DND-41 (cell line): ENCODE measurements around the gene MVK.

Experiments
- ATAC-seq: fragments of 200-7000 bp; cut with Tn5 transposase; 3 replicates; pipeline ENCODE4 v1.9.1; 2021; ENCODE audit warnings: low read depth; ENCODE audit not compliant: insufficient read depth
- DNase-seq: peaks from one replicate; pipeline ENCODE4 v3.0.0-alpha.2; 2020
- H2AFZ ChIP-seq: 2 replicates; pipeline ENCODE4 v1.6.0; 2012; ENCODE audit warnings: low read depth, low read length
- H3K27ac ChIP-seq: 2 replicates; pipeline ENCODE4 v1.5.1; 2012; ENCODE audit warnings: low read length, inconsistent platforms
- H3K27me3 ChIP-seq: fragments of 200-600 bp; sonication (generic); 2 replicates; pipeline ENCODE4 v1.6.0; 2012; ENCODE audit warnings: low read length, mild to moderate bottlenecking, inconsistent platforms; ENCODE audit not compliant: insufficient read depth, poor library complexity
- H3K36me3 ChIP-seq: 2 replicates; pipeline ENCODE4 v1.5.1; 2012; ENCODE audit warnings: low read length, inconsistent platforms; ENCODE audit not compliant: insufficient read depth
- H3K4me1 ChIP-seq: 2 replicates; pipeline ENCODE4 v1.5.1; 2012; ENCODE audit warnings: mild to moderate bottlenecking, low read length; ENCODE audit not compliant: insufficient read depth
- H3K4me2 ChIP-seq: 2 replicates; pipeline ENCODE4 v1.6.0; 2012; ENCODE audit warnings: mild to moderate bottlenecking, moderate library complexity, low read length, inconsistent platforms; ENCODE audit not compliant: insufficient read depth
- H3K4me3 ChIP-seq, 2 experiments: fragments of 200-600 bp in 1 of 2; shearing (Covaris generic) in 1 of 2; 2 replicates each; pipeline ENCODE4 v1.5.1; 2012 to 2016; ENCODE audit warnings: inconsistent platforms in 2 of 2, low read length in 2 of 2, mild to moderate bottlenecking in 2 of 2, low read depth in 1 of 2, moderate library complexity in 1 of 2
- H3K79me2 ChIP-seq: 2 replicates; pipeline ENCODE4 v1.6.0; 2012; ENCODE audit warnings: low read length, inconsistent platforms; ENCODE audit not compliant: insufficient read depth
- H3K9ac ChIP-seq: 2 replicates; pipeline ENCODE4 v1.6.0; 2012; ENCODE audit warnings: low read depth, mild to moderate bottlenecking, inconsistent platforms, low read length, moderate library complexity
- H3K9me3 ChIP-seq: 2 replicates; pipeline ENCODE4 v1.5.1; 2012; ENCODE audit warnings: low read length, moderate library complexity, mild to moderate bottlenecking, inconsistent platforms; ENCODE audit not compliant: insufficient read depth, severe bottlenecking
- H4K20me1 ChIP-seq: 2 replicates; pipeline ENCODE4 v1.6.0; 2012; ENCODE audit warnings: low read length; ENCODE audit not compliant: insufficient read depth
- CTCF ChIP-seq: IDR thresholded peaks from 2 replicates; pipeline ENCODE4 v1.5.1; 2012; ENCODE audit warnings: borderline replicate concordance, low read length, moderate library complexity, mild to moderate bottlenecking; ENCODE audit not compliant: poor library complexity, severe bottlenecking; ENCODE audit errors: extremely low read depth
- EZH2 ChIP-seq: IDR thresholded peaks from 3 replicates; pipeline ENCODE4 v1.6.1; 2012; ENCODE audit warnings: borderline replicate concordance, low read depth, mild to moderate bottlenecking, moderate library complexity, low read length, inconsistent platforms; ENCODE audit not compliant: severe bottlenecking

MVK gene

GRCh38 chr12:109625749-109626377 lies 52.3 kb downstream of the MVK start:
- no peaks in the 10 kb centered on the region for H3K4me1 ChIP-seq
- no peaks in the 10 kb centered on the region for H3K36me3 ChIP-seq
- no peak overlapping the region for H2AFZ ChIP-seq
- no peak overlapping the region for H3K27ac ChIP-seq
- no peaks in the 10 kb centered on the region for H3K79me2 ChIP-seq
- no peak overlapping the region for H3K4me3 ChIP-seq
- H3K9ac ChIP-seq = no peak overlapping the region
- TF ChIP-seq EZH2 (no peak), CTCF (no peak)
- H3K4me2 ChIP-seq = no peak overlapping the region
- no peaks in the 10 kb centered on the region; the same call in 1 of the 2 replicates for H4K20me1 ChIP-seq
- H3K9me3 ChIP-seq = no peaks in the 10 kb centered on the region
- peaks cover 1% of the 10 kb centered on the region for H3K27me3 ChIP-seq
- DNase-seq (no peak), ATAC-seq (no peak)

- no peaks in the 10 kb centered on the region for H3K9me3 ChIP-seq
- H2AFZ ChIP-seq = no peak overlapping the region
- H3K4me3 ChIP-seq = no peak overlapping the region
- no peaks in the 10 kb centered on the region for H3K36me3 ChIP-seq
- H3K79me2 ChIP-seq = no peaks in the 10 kb centered on the region
- DNase-seq (no peak), ATAC-seq (no peak)
- H3K9ac ChIP-seq = no peak overlapping the region
- no peak overlapping the region for H3K4me2 ChIP-seq
- no peak for TF ChIP-seq CTCF
- TF ChIP-seq EZH2 = no peak
- no peaks in the 10 kb centered on the region for H3K4me1 ChIP-seq
- H3K27ac ChIP-seq = no peak overlapping the region
- no peaks in the 10 kb centered on the region; the same call in 1 of the 2 replicates for H4K20me1 ChIP-seq
- no peaks in the 10 kb centered on the region for H3K27me3 ChIP-seq
Measured at GRCh38 chr12:109626378-109627115, 53.0 kb downstream of the MVK start.

- TF ChIP-seq CTCF = no peak
- Histone ChIP-seq H3K4me3 (no peak overlapping the region), H2AFZ (no peak overlapping the region), H3K9ac (no peak overlapping the region), H3K27me3 (no peaks in the 10 kb centered on the region), H3K36me3 (no peaks in the 10 kb centered on the region), H3K4me1 (no peaks in the 10 kb centered on the region), H4K20me1 (no peaks in the 10 kb centered on the region; the same call in 1 of the 2 replicates), H3K4me2 (no peak overlapping the region), H3K79me2 (no peaks in the 10 kb centered on the region), H3K27ac (no peak overlapping the region), H3K9me3 (no peaks in the 10 kb centered on the region)
- ATAC-seq = no peak
- no peak for DNase-seq
Measured at GRCh38 chr12:109627633-109628032, 54.0 kb downstream of the MVK start.
